ENCODE results near the gene VPS13D.

The VPS13D gene

DNA sequence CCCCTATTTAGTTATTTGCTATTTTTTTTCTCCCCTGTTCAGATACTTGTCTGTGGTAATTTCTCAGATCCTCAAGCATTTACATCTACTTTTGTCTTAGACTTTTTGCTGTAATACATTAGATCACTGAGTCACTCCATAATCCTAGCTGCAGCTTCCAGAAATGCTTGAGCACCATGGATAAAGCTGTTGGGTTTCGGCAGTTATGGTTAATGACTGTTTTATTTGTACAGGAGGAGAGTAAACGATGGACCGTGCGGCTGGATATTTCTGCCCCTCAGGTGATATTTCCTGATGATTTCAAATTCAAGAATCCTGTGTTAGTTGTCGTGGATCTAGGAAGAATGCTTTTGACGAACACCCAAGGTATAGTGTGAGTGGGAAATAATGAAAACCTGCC is 42.9 kb downstream of the VPS13D start:
- H3K27me3 Mint-ChIP-seq, result no peaks in the 10 kb centered on the region
- H3K4me1 Mint-ChIP-seq (ENCODE audit: low read depth), result no peaks in the 10 kb centered on the region
- H3K27ac Mint-ChIP-seq, result no peak overlapping the region

GRCh38 chr1:12275370-12275769 is 45.5 kb downstream of the VPS13D start:
- Mint-ChIP-seq H3K27ac (no peak overlapping the region), H3K9me3 (no peaks in the 10 kb centered on the region), H3K4me1 (ENCODE audit: low read depth) (no peaks in the 10 kb centered on the region), H3K27me3 (no peaks in the 10 kb centered on the region), H3K4me3 (no peak overlapping the region), H3K36me3 (ENCODE audit: low read depth) (peaks cover 100% of the 10 kb centered on the region)
- intact Hi-C loops (cut with micrococcal nuclease), result no loop called here

More for the DNA sequence above, 42.9 kb downstream of the VPS13D start:
- intact Hi-C loops (cut with micrococcal nuclease), result no loop called here
- Mint-ChIP-seq H3K4me3 (no peak overlapping the region), H3K9me3 (no peaks in the 10 kb centered on the region), H3K36me3 (ENCODE audit: low read depth) (peaks cover 99% of the 10 kb centered on the region)

DNA sequence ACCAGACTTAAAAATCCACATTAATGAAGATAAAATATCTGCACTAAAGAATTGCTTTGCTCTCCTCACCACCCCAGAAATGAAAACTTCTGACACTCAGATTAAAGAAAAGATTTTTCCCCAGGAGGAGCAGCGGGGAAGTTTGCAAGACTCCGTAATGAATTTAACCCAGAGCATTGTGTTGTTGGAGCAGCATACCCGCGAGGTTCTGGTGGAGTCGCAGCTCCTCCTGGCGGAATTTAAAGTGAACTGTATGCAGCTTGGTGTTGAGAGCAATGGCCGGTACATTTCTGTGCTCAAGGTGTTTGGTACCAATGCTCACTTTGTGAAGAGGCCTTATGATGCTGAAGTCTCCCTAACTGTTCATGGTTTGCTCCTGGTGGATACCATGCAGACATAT is 46.4 kb downstream of the VPS13D start:
- no peaks in the 10 kb centered on the region for H3K9me3 Mint-ChIP-seq
- no peak overlapping the region for H3K27ac Mint-ChIP-seq
- no peaks in the 10 kb centered on the region for H3K4me1 Mint-ChIP-seq (ENCODE audit: low read depth)
- H3K27me3 Mint-ChIP-seq, result no peaks in the 10 kb centered on the region
- H3K36me3 Mint-ChIP-seq (ENCODE audit: low read depth), result peaks cover 98% of the 10 kb centered on the region
- intact Hi-C loops (cut with micrococcal nuclease), result no loop called here
- H3K4me3 Mint-ChIP-seq, result no peak overlapping the region

DNA sequence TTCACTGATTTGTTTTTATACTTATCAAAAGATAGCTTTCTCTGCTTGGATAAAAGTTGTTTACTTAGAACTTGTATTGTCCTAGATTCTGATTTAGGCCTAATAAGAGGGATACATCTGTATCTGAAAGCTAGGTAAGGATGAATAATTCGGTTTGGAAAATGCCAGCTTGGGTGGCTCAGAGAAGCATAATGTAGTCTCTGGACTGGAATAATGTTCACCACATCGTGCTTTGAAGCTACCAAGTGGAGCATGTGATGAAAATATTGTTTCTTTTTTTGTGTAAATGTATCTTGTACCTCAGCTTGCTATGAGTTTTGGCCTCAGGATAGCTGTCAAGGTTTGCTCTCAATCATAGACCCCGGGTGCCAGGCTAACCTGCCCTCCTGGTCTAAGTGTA is 49.2 kb downstream of the VPS13D start:
- Mint-ChIP-seq H3K4me3 (no peak overlapping the region), H3K27me3 (no peaks in the 10 kb centered on the region), H3K27ac (no peak overlapping the region), H3K9me3 (no peaks in the 10 kb centered on the region), H3K36me3 (ENCODE audit: low read depth) (peaks cover 98% of the 10 kb centered on the region), H3K4me1 (ENCODE audit: low read depth) (no peaks in the 10 kb centered on the region)
- intact Hi-C loops (cut with micrococcal nuclease), result no loop called here

DNA sequence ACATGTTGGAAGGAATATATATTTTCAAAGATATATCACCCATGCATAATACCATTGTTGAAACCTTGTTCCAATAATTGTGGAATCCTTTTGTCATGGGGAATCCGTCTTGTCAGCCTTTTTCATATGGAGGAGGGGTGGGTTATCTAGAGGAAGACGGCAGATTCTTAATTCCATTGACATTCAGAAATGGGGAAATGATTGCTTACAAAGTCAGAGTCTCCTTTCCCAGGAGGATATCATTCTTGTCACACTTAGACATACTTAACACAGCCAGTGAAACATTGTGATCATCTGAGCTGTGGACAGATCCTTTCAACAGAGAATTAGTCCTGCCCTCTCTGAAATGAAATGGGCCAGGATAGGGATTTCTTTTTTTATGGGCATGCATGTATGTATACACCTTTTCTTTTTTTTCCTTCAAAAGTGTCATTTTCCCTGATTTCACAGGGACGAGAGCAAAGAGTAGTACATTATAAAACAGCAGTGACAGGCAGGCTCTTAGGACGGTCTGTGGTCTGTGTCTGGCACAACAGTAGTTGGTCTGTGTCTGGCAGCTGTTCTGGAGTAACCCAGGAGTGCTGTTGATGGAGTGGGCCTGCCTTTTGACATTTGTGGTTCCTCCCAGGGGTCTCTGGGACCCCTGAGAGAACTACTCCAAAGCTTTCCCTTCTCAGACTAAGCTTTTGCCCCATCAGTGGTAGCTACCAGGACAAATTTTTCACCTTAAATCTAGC is 50.1 kb downstream of the VPS13D start:
- intact Hi-C loops (cut with micrococcal nuclease), result no loop called here

DNA sequence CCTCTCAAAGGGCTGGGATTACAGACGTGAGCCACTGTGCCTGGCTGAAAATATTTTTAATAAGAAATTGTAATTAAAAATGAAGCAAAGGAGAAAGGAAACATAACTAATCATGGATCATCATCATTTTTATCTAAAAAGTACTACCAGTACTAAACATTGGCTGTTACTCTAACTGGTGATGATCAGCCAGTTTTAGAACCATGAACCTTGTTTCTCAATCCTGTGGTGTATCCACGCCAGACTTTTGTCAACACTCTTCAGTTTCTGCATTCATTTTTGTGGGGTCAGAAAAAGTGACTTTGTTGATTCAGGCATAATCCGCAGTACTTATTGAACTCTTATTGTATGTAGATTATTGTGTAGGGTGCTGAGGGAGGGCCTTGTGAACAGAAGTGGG is 52.3 kb downstream of the VPS13D start:
- Mint-ChIP-seq H3K27ac (no peak overlapping the region), H3K4me1 (ENCODE audit: low read depth) (peaks cover 2% of the 10 kb centered on the region), H3K27me3 (no peaks in the 10 kb centered on the region), H3K4me3 (no peak overlapping the region), H3K36me3 (ENCODE audit: low read depth) (peaks cover 92% of the 10 kb centered on the region), H3K9me3 (no peaks in the 10 kb centered on the region)
- intact Hi-C loops (cut with micrococcal nuclease), result no loop called here

More for the DNA sequence above, 50.1 kb downstream of the VPS13D start:
- Mint-ChIP-seq H3K4me3 (no peak overlapping the region), H3K36me3 (ENCODE audit: low read depth) (peaks cover 96% of the 10 kb centered on the region), H3K4me1 (ENCODE audit: low read depth) (no peaks in the 10 kb centered on the region), H3K9me3 (no peaks in the 10 kb centered on the region), H3K27me3 (no peaks in the 10 kb centered on the region), H3K27ac (no peak overlapping the region)

DNA sequence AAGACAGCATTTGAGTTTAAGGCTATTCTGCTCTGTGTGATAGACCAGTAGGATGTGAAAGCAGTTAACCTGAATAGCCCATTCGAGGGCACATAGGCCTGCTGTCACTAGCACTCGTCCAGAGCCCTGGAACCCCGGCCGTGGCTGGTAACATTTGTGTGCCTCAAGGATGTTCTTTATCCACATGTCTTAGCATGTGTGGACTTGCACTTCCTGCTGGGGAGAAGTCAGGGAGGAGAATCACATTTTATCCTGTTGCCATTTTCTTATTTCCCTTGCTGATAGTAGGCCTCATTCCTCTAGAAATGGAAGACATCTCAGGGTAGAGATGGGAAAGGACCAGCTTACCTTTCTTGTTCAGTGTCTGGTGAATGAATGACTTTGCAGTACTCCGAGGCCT is 54.7 kb downstream of the VPS13D start:
- no peak overlapping the region for H3K4me3 Mint-ChIP-seq

GRCh38 chr1:12285496-12286143 is 55.8 kb downstream of the VPS13D start:
- Mint-ChIP-seq H3K9me3 (no peaks in the 10 kb centered on the region), H3K27ac (no peak overlapping the region), H3K4me3 (no peak overlapping the region), H3K27me3 (no peaks in the 10 kb centered on the region), H3K4me1 (ENCODE audit: low read depth) (peaks cover 5% of the 10 kb centered on the region), H3K36me3 (ENCODE audit: low read depth) (peaks cover 89% of the 10 kb centered on the region)
- intact Hi-C loops (cut with micrococcal nuclease), result no loop called here

More for the DNA sequence above, 54.7 kb downstream of the VPS13D start:
- H3K27ac Mint-ChIP-seq, result no peak overlapping the region
- H3K9me3 Mint-ChIP-seq, result no peaks in the 10 kb centered on the region
- no peaks in the 10 kb centered on the region for H3K27me3 Mint-ChIP-seq
- H3K36me3 Mint-ChIP-seq (ENCODE audit: low read depth), result peaks cover 89% of the 10 kb centered on the region
- intact Hi-C loops (cut with micrococcal nuclease), result no loop called here
- peaks cover 5% of the 10 kb centered on the region for H3K4me1 Mint-ChIP-seq (ENCODE audit: low read depth)

- no peak overlapping the region for H3K4me3 Mint-ChIP-seq
- H3K9me3 Mint-ChIP-seq, result no peaks in the 10 kb centered on the region
- H3K36me3 Mint-ChIP-seq (ENCODE audit: low read depth), result peaks cover 91% of the 10 kb centered on the region
- intact Hi-C loops (cut with micrococcal nuclease), result no loop called here
- peaks cover 5% of the 10 kb centered on the region for H3K4me1 Mint-ChIP-seq (ENCODE audit: low read depth)
- H3K27me3 Mint-ChIP-seq, result no peaks in the 10 kb centered on the region
- no peak overlapping the region for H3K27ac Mint-ChIP-seq
These were observed 58.0 kb downstream of the VPS13D start for GRCh38 chr1:12287869-12288268.

DNA sequence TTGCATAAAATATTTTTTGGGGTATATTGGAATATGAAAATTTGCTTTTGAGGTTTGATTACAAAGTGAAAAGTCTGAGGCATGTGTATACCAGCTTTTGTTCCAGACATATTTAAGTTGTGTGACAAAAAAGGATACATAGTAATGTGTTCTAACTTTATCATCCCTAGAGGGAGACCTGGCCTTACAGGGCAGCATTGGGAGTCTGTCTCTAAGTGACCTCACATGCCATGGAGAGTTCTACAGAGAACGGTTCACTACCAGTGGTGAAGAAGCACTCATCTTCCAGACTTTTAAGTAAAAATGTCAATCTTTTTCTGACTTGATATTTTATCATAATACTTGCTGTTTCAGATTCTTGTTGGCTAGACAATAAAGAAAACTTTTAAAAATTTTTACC is 61.0 kb downstream of the VPS13D start:
- Mint-ChIP-seq H3K4me3 (no peak overlapping the region), H3K27me3 (no peaks in the 10 kb centered on the region), H3K4me1 (ENCODE audit: low read depth) (peaks cover 5% of the 10 kb centered on the region), H3K9me3 (no peaks in the 10 kb centered on the region), H3K27ac (no peak overlapping the region), H3K36me3 (ENCODE audit: low read depth) (peaks cover 94% of the 10 kb centered on the region)
- intact Hi-C loops (cut with micrococcal nuclease), result no loop called here

DNA sequence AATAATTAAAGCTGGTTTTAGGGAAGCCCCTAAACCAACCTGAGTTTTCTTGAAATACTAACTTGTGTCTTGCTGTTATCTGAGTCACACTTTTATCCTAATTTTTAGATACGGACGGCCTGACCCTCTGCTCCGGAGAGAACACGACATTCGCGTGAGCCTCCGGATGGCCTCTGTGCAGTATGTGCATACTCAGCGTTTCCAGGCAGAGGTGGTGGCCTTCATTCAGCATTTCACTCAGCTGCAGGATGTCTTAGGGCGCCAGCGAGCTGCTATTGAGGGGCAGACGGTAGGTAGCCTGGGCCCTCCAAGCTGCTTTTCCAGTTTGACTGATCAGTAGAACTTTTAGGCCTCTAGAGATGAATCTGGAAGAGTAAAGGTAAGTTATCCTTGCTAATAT is 63.6 kb downstream of the VPS13D start:
- H3K27ac Mint-ChIP-seq, result no peak overlapping the region
- intact Hi-C loops (cut with micrococcal nuclease), result no loop called here
- no peak overlapping the region for H3K4me3 Mint-ChIP-seq
- H3K9me3 Mint-ChIP-seq, result no peaks in the 10 kb centered on the region
- no peaks in the 10 kb centered on the region for H3K4me1 Mint-ChIP-seq (ENCODE audit: low read depth)
- no peaks in the 10 kb centered on the region for H3K27me3 Mint-ChIP-seq
- peaks cover 95% of the 10 kb centered on the region for H3K36me3 Mint-ChIP-seq (ENCODE audit: low read depth)

GRCh38 chr1:12294076-12294475 is 64.2 kb downstream of the VPS13D start:
- no peaks in the 10 kb centered on the region for H3K9me3 Mint-ChIP-seq

DNA sequence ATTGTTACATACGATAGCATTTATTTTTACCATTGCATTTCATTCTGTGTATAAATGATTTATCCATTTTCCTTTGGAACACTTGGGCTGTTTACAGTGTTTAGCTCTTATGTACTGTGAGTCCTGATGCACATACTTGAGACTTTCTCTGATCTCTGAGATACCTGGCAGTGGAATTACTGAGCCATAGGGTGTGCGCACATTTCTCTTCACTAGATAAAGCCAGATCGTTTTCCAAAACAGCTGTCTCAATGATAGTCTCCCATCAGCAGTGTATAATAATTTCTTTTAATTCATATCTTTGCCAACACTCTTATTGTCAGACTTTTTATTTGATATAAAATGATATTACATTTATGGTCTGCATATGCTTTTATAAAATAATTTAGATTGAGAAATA is 66.2 kb downstream of the VPS13D start:
- H3K27ac Mint-ChIP-seq, result no peak overlapping the region
- peaks cover 95% of the 10 kb centered on the region for H3K36me3 Mint-ChIP-seq (ENCODE audit: low read depth)
- H3K27me3 Mint-ChIP-seq, result no peaks in the 10 kb centered on the region
- no peaks in the 10 kb centered on the region for H3K9me3 Mint-ChIP-seq
- H3K4me1 Mint-ChIP-seq (ENCODE audit: low read depth), result peaks cover 5% of the 10 kb centered on the region
- H3K4me3 Mint-ChIP-seq, result no peak overlapping the region
- intact Hi-C loops (cut with micrococcal nuclease), result no loop called here

More at GRCh38 chr1:12294076-12294475, 64.2 kb downstream of the VPS13D start:
- intact Hi-C loops (cut with micrococcal nuclease), result no loop called here
- H3K27me3 Mint-ChIP-seq, result no peaks in the 10 kb centered on the region
- H3K4me1 Mint-ChIP-seq (ENCODE audit: low read depth), result peaks cover 5% of the 10 kb centered on the region
- peaks cover 95% of the 10 kb centered on the region for H3K36me3 Mint-ChIP-seq (ENCODE audit: low read depth)
- H3K4me3 Mint-ChIP-seq, result no peak overlapping the region
- no peak overlapping the region for H3K27ac Mint-ChIP-seq

GRCh38 chr1:12296623-12297022 is 66.8 kb downstream of the VPS13D start:
- Mint-ChIP-seq H3K4me1 (ENCODE audit: low read depth) (peaks cover 5% of the 10 kb centered on the region), H3K36me3 (ENCODE audit: low read depth) (peaks cover 95% of the 10 kb centered on the region), H3K4me3 (no peak overlapping the region), H3K27me3 (no peaks in the 10 kb centered on the region), H3K27ac (no peak overlapping the region), H3K9me3 (no peaks in the 10 kb centered on the region)
- intact Hi-C loops (cut with micrococcal nuclease), result no loop called here

DNA sequence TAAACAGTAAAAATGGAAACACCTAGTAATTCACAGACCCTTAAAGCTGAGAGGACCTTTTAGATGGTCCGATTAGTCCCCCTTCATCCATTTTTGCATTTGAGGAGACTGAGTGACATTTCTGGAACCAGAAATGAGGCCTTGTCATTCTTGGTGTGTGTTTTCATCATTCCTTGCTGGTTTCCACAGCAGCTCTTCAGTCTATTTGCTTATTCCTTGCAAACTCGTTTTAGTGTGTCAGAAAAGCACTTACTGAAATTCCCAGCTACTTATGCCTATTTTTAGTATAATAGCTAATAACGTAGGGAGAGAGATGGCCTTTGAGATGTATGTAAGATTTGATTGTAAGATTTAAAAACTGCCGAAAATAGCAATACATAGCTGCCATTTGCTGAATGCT is 70.9 kb downstream of the VPS13D start:
- H3K9me3 Mint-ChIP-seq, result no peaks in the 10 kb centered on the region
- intact Hi-C loops (cut with micrococcal nuclease), result no loop called here
- no peak overlapping the region for H3K4me3 Mint-ChIP-seq
- no peaks in the 10 kb centered on the region for H3K27me3 Mint-ChIP-seq
- peaks cover 89% of the 10 kb centered on the region for H3K36me3 Mint-ChIP-seq (ENCODE audit: low read depth)
- H3K27ac Mint-ChIP-seq, result no peak overlapping the region
- peaks cover 5% of the 10 kb centered on the region for H3K4me1 Mint-ChIP-seq (ENCODE audit: low read depth)

Measured in dendritic cell treated with granulocyte-macrophage colony-stimulating factor and Interleukin-4, amounts not matched to agents 40 ng/mL and 50 ng/mL, for 4 days (primary cell).